Glutamatergic neuron (in vitro differentiated cells): ENCODE measurements around the gene DPY30. TPM values are rescaled to one million over a fixed set of nuclear protein-coding genes. Genes with fewer than 3 reads are reported as not detected.
"Not testable (repeated sequence)": the region's sequence is repeated elsewhere in the genome, so short reads cannot be mapped to it uniquely, and the experiment has no call there.

ENCODE experiments used
- DNase-seq: peaks from one replicate; pipeline ENCODE4 v3.0.0; 2022
- H3K27ac Mint-ChIP-seq: one replicate; pipeline ENCODE4 v1.8.0; 2020; ENCODE audit warnings: mild to moderate bottlenecking, mixed read lengths, inconsistent platforms; ENCODE audit not compliant: unreplicated experiment
- H3K27me3 Mint-ChIP-seq: one replicate; pipeline ENCODE4 v1.8.0; 2020; ENCODE audit warnings: mild to moderate bottlenecking, moderate library complexity, mixed read lengths, inconsistent platforms; ENCODE audit not compliant: unreplicated experiment
- H3K36me3 Mint-ChIP-seq: one replicate; pipeline ENCODE4 v1.8.0; 2020; ENCODE audit warnings: mild to moderate bottlenecking, mixed read lengths, inconsistent platforms; ENCODE audit not compliant: unreplicated experiment
- H3K4me1 Mint-ChIP-seq: one replicate; pipeline ENCODE4 v1.8.0; 2020; ENCODE audit warnings: mild to moderate bottlenecking, low read depth, mixed read lengths, inconsistent platforms; ENCODE audit not compliant: unreplicated experiment
- H3K4me3 Mint-ChIP-seq: one replicate; pipeline ENCODE4 v1.8.0; 2020; ENCODE audit warnings: mild to moderate bottlenecking, mixed read lengths, inconsistent platforms; ENCODE audit not compliant: unreplicated experiment
- H3K9me3 Mint-ChIP-seq: one replicate; pipeline ENCODE4 v1.8.0; 2020; ENCODE audit warnings: mild to moderate bottlenecking, moderate library complexity, mixed read lengths, inconsistent platforms; ENCODE audit not compliant: unreplicated experiment
- total RNA-seq: library from RNA; stranded (reverse); fragmentation: NEBNext Ultra II Directional; extraction: Animal tissue kit (Norgen Biotek cat#: 25700); gene quantifications from one replicate; pipeline ENCODE4 v1.2.1, GENCODE V29; 2021; ENCODE audit not compliant: unreplicated experiment
- TF ChIP-seq, protein P1 (sequence below): fragments of 200-600 bp; sonication (generic); IDR thresholded peaks from one replicate; pipeline ENCODE4 v1.5.0; 2021; ENCODE audit not compliant: partially characterized antibody, unreplicated experiment

Gene DPY30
- total RNA-seq, 1 donor from 2014 or later = 67.5 TPM

DNA sequence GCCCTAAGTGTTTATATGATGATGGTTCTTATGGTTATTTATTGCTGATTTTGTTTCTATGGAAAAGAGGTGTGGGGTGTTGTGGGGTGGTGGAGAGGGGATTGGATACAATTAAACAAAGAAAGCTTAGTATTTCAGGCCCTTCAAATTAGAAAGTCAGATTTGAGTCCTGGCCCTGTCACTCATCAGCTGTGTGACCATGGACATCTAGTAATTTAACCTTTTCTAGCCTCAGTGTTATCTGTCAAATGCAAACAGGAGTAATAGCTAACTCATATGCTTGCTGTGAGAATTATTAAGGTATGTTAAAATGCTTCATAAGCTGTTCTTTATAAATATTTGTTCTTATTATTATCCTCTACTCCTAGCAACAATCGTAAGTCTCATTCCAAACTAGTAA is 26.7 kb downstream of the DPY30 start:
- H3K4me3 Mint-ChIP-seq = no peak overlapping the region
- peaks cover 8% of the 10 kb centered on the region for H3K9me3 Mint-ChIP-seq
- TF ChIP-seq, protein P1, sequence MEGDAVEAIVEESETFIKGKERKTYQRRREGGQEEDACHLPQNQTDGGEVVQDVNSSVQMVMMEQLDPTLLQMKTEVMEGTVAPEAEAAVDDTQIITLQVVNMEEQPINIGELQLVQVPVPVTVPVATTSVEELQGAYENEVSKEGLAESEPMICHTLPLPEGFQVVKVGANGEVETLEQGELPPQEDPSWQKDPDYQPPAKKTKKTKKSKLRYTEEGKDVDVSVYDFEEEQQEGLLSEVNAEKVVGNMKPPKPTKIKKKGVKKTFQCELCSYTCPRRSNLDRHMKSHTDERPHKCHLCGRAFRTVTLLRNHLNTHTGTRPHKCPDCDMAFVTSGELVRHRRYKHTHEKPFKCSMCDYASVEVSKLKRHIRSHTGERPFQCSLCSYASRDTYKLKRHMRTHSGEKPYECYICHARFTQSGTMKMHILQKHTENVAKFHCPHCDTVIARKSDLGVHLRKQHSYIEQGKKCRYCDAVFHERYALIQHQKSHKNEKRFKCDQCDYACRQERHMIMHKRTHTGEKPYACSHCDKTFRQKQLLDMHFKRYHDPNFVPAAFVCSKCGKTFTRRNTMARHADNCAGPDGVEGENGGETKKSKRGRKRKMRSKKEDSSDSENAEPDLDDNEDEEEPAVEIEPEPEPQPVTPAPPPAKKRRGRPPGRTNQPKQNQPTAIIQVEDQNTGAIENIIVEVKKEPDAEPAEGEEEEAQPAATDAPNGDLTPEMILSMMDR = no peak
- peaks cover 3% of the 10 kb centered on the region for H3K4me1 Mint-ChIP-seq
- no peak overlapping the region for H3K27ac Mint-ChIP-seq
- DNase-seq = no peak
- peaks cover 6% of the 10 kb centered on the region for H3K27me3 Mint-ChIP-seq
- H3K36me3 Mint-ChIP-seq = no peaks in the 10 kb centered on the region

- no peak for DNase-seq
- Mint-ChIP-seq H3K4me1 (peaks cover 3% of the 10 kb centered on the region), H3K27me3 (peaks cover 6% of the 10 kb centered on the region), H3K36me3 (no peaks in the 10 kb centered on the region), H3K27ac (peak overlapping the region; percentile 93), H3K9me3 (peaks cover 8% of the 10 kb centered on the region), H3K4me3 (peak overlapping the region; percentile 93)
- TF ChIP-seq, protein P1 = no peak
Observed at GRCh38 chr2:32011485-32011960, 28.1 kb downstream of the DPY30 start.

- Mint-ChIP-seq H3K4me1 (peaks cover 3% of the 10 kb centered on the region), H3K27me3 (peaks cover 8% of the 10 kb centered on the region), H3K9me3 (peaks cover 8% of the 10 kb centered on the region), H3K27ac (peak within 1 kb of the TSS; percentile 93), H3K4me3 (peak within 1 kb of the TSS; percentile 93), H3K36me3 (no peaks in the 10 kb centered on the region)
- TF ChIP-seq, protein P1 = no peak
- DNase-seq = peak; percentile 96
Observed at GRCh38 chr2:32010670-32011484, 28.7 kb downstream of the DPY30 start, which contains the start of gene MEMO1. TSS of gene MEMO1 (minus strand) at chr2:32011008. CDS start at chr2:32010247, 761 bp downstream.

DNA sequence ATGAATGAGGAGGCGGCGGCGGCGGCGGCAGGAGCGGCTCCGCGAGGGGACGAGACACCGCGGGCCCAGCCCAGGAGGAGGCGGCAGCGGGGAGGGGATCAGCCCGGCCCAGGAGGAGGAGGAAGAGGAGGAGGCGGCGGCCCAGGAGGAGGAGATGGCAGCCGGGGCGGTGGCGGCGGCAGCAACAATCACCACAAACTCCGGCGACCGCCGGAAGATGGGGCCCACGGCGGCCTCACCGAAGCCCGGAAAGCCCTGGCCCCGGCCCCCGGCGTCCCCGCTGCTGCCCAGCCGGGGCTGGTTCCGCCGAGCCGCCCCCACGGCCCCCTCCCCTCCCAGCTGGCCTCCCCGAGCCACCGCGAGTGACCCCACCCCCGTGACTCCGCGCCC is 29.3 kb downstream of the DPY30 start:
- not testable (repeated sequence) for H3K9me3 Mint-ChIP-seq, H3K4me1 Mint-ChIP-seq, H3K27me3 Mint-ChIP-seq, H3K36me3 Mint-ChIP-seq, H3K27ac Mint-ChIP-seq, H3K4me3 Mint-ChIP-seq
- peak; percentile 61 for DNase-seq

GRCh38 chr2:32009516-32010256 is 29.9 kb downstream of the DPY30 start:
- peak; percentile 67 for DNase-seq
- Mint-ChIP-seq H3K9me3 (peaks cover 10% of the 10 kb centered on the region), H3K36me3 (no peaks in the 10 kb centered on the region), H3K27me3 (peaks cover 8% of the 10 kb centered on the region), H3K4me1 (peaks cover 3% of the 10 kb centered on the region), H3K4me3 (peak overlapping the region; percentile 87), H3K27ac (peak overlapping the region; percentile 94)
- TF ChIP-seq, protein P1 = no peak
